H9 (cell line): Measurements from ENCODE around the gene DLG1. TPM values are rescaled to one million over a fixed set of nuclear protein-coding genes. Genes with fewer than 3 reads are reported as not detected.
"Not testable (repeated sequence)": the region's sequence is repeated elsewhere in the genome, so short reads cannot be mapped to it uniquely, and the experiment has no call there.

Source experiments
- DNase-seq: peaks from one replicate; pipeline ENCODE4 v3.0.0-alpha.2; 2017
- H2AFZ ChIP-seq: one replicate; pipeline ENCODE4 v1.6.1; 2013; ENCODE audit warnings: mild to moderate bottlenecking, low read length, control low read depth, moderate library complexity
- H2AK5ac ChIP-seq: 2 replicates; pipeline ENCODE4 v1.6.1; 2013; ENCODE audit warnings: low read length, control low read depth, mixed read lengths; ENCODE audit not compliant: insufficient read length
- H2BK120ac ChIP-seq: one replicate; pipeline ENCODE4 v1.6.1; 2013; ENCODE audit warnings: low read depth, mild to moderate bottlenecking, low read length, control low read depth, inconsistent platforms; ENCODE audit not compliant: poor library complexity, severe bottlenecking
- H2BK12ac ChIP-seq: 2 replicates; pipeline ENCODE4 v1.6.1; 2013; ENCODE audit warnings: low read length, control low read depth, mixed read lengths, low read depth; ENCODE audit not compliant: insufficient read length
- H2BK15ac ChIP-seq: 2 replicates; pipeline ENCODE4 v1.6.1; 2013; ENCODE audit warnings: low read depth, low read length, control low read depth
- H2BK20ac ChIP-seq: one replicate; pipeline ENCODE4 v1.6.1; 2013; ENCODE audit warnings: low read depth, mild to moderate bottlenecking, low read length, control low read depth, inconsistent platforms; ENCODE audit not compliant: poor library complexity, severe bottlenecking
- H2BK5ac ChIP-seq: 2 replicates; pipeline ENCODE4 v1.6.1; 2013; ENCODE audit warnings: low read length, control low read depth, mixed read lengths; ENCODE audit not compliant: insufficient read length
- H3K14ac ChIP-seq: 2 replicates; pipeline ENCODE4 v1.6.1; 2013; ENCODE audit warnings: low read length, control low read depth; ENCODE audit not compliant: insufficient read depth
- H3K18ac ChIP-seq: 2 replicates; pipeline ENCODE4 v1.6.1; 2013; ENCODE audit warnings: low read depth, mild to moderate bottlenecking, mixed read lengths, low read length, control low read depth; ENCODE audit not compliant: insufficient read length
- H3K23ac ChIP-seq: 2 replicates; pipeline ENCODE4 v1.6.1; 2013; ENCODE audit warnings: low read length, control low read depth, mixed read lengths, low read depth; ENCODE audit not compliant: insufficient read length
- H3K23me2 ChIP-seq: 2 replicates; pipeline ENCODE4 v1.6.1; 2013; ENCODE audit warnings: low read depth, mild to moderate bottlenecking, mixed read lengths, low read length, control low read depth; ENCODE audit not compliant: insufficient read length, poor library complexity, severe bottlenecking
- H3K27ac ChIP-seq: 2 replicates; pipeline ENCODE4 v1.5.1; 2013; ENCODE audit warnings: low read length, control low read depth, mixed read lengths, low read depth; ENCODE audit not compliant: insufficient read length
- H3K27me3 ChIP-seq: 2 replicates; pipeline ENCODE4 v1.6.1; 2013; ENCODE audit warnings: low read length, control low read depth, inconsistent platforms; ENCODE audit not compliant: insufficient read depth
- H3K4ac ChIP-seq: 2 replicates; pipeline ENCODE4 v1.6.1; 2013; ENCODE audit warnings: low read depth, mild to moderate bottlenecking, control low read depth, inconsistent platforms, low read length, moderate library complexity
- H3K4me1 ChIP-seq: 2 replicates; pipeline ENCODE4 v1.6.1; 2013; ENCODE audit warnings: low read length, control low read depth, inconsistent platforms; ENCODE audit not compliant: insufficient read depth
- H3K4me2 ChIP-seq: 2 replicates; pipeline ENCODE4 v1.6.1; 2013; ENCODE audit warnings: low read length, control low read depth, mixed read lengths; ENCODE audit not compliant: insufficient read length, insufficient read depth
- H3K56ac ChIP-seq: 2 replicates; pipeline ENCODE4 v1.6.1; 2013; ENCODE audit warnings: low read depth, mild to moderate bottlenecking, mixed read lengths, low read length, control low read depth; ENCODE audit not compliant: insufficient read length
- H3K79me1 ChIP-seq: 2 replicates; pipeline ENCODE4 v1.6.1; 2013; ENCODE audit warnings: low read depth, mild to moderate bottlenecking, moderate library complexity, low read length, control low read depth, inconsistent platforms; ENCODE audit not compliant: insufficient read depth, poor library complexity, severe bottlenecking
- H3K79me2 ChIP-seq: 2 replicates; pipeline ENCODE4 v1.6.1; 2013; ENCODE audit warnings: low read length, control low read depth, inconsistent platforms; ENCODE audit not compliant: insufficient read depth
- H3K9ac ChIP-seq: 2 replicates; pipeline ENCODE4 v1.6.1; 2013; ENCODE audit warnings: low read length, control low read depth, mixed read lengths; ENCODE audit not compliant: insufficient read length; ENCODE audit errors: extremely low read depth
- H3K9me3 ChIP-seq: one replicate; pipeline ENCODE4 v1.6.1; 2013; ENCODE audit warnings: low read depth, low read length, inconsistent platforms; ENCODE audit not compliant: control insufficient read depth
- H3T11ph ChIP-seq: one replicate; pipeline ENCODE4 v1.6.1; 2013; ENCODE audit warnings: mild to moderate bottlenecking, low read length, control low read depth, inconsistent platforms
- H4K20me1 ChIP-seq: one replicate; pipeline ENCODE4 v1.6.1; 2013; ENCODE audit not compliant: control insufficient read depth, insufficient read length, insufficient read depth
- H4K5ac ChIP-seq: 2 replicates; pipeline ENCODE4 v1.6.1; 2013; ENCODE audit warnings: low read depth, mild to moderate bottlenecking, mixed read lengths, low read length, control low read depth; ENCODE audit not compliant: insufficient read length
- H4K8ac ChIP-seq: replicated peaks from 2 replicates; pipeline ENCODE4 v1.6.1; 2013; ENCODE audit warnings: low read length, control low read depth, mixed read lengths, low read depth; ENCODE audit not compliant: insufficient read length
- H4K91ac ChIP-seq: 2 replicates; pipeline ENCODE4 v1.6.1; 2013; ENCODE audit warnings: low read depth, mild to moderate bottlenecking, moderate library complexity, mixed read lengths, low read length, control low read depth; ENCODE audit not compliant: insufficient read length
- H3K27ac Mint-ChIP-seq, 3 experiments: 2 replicates in 2 of 3; 3 replicates in 1 of 3; pipeline ENCODE4 v1.8.0; 2020 to 2021; ENCODE audit warnings: mixed read lengths in 3 of 3, mild to moderate bottlenecking in 1 of 3, moderate library complexity in 1 of 3
- H3K27me3 Mint-ChIP-seq: 2 replicates; pipeline ENCODE4 v1.8.0; 2021; ENCODE audit warnings: low read depth, mild to moderate bottlenecking, moderate library complexity, mixed read lengths
- H3K36me3 Mint-ChIP-seq, 3 experiments: 2 replicates in 2 of 3; 3 replicates in 1 of 3; pipeline ENCODE4 v1.8.0; 2020 to 2021; ENCODE audit warnings: low read depth in 3 of 3, mixed read lengths in 3 of 3; ENCODE audit not compliant: insufficient read depth in 1 of 3
- H3K4me1 Mint-ChIP-seq, 2 experiments: 2 replicates each; pipeline ENCODE4 v1.8.0; 2020; ENCODE audit warnings: mixed read lengths in 2 of 2
- H3K4me3 Mint-ChIP-seq, 2 experiments: 2 replicates in 1 of 2; 3 replicates in 1 of 2; pipeline ENCODE4 v1.8.0; 2020 to 2021; ENCODE audit warnings: mild to moderate bottlenecking in 2 of 2, mixed read lengths in 2 of 2, moderate library complexity in 1 of 2
- H3K9me3 Mint-ChIP-seq, 2 experiments: 2 replicates in 1 of 2; 3 replicates in 1 of 2; pipeline ENCODE4 v1.8.0; 2020; ENCODE audit warnings: mild to moderate bottlenecking in 2 of 2, mixed read lengths in 2 of 2, moderate library complexity in 1 of 2
- WGBS: extraction: QIAGEN DNeasy Blood & Tissue Kit; methylation state at CpG from one replicate; pipeline ENCODE4 v1.1.7; 2013; ENCODE audit warnings: missing lambda C conversion rate, low lambda C conversion rate, mixed read lengths; ENCODE audit not compliant: insufficient read length; ENCODE audit errors: extremely low coverage; 5-methylcytosine and 5-hydroxymethylcytosine counted together
- total RNA-seq: library from RNA; stranded (reverse); gene quantifications from 2 replicates; pipeline ENCODE4 v1.2.1, GENCODE V29; 2021
- TF ChIP-seq, protein P1 (sequence below): fragments of 200-600 bp; sonication (generic); conservative IDR thresholded peaks from 3 replicates; pipeline ENCODE4 v1.8.0; 2021; ENCODE audit warnings: antibody characterized with exemption, mild to moderate bottlenecking

DLG1 gene
- total RNA-seq, 1 experiment from 2014 or later = 84.1 TPM

GRCh38 chr3:197062446-197062845 is 236.0 kb downstream of the DLG1 start:
- DNase-seq = no peak
- H3K4ac ChIP-seq = no peak overlapping the region
- no CpG with 5 or more reads among the region's 4 CpGs for WGBS
- H3K23ac ChIP-seq = no peak overlapping the region
- no peak overlapping the region for H3K4me2 ChIP-seq
- no peaks in the 10 kb centered on the region for H3K23me2 ChIP-seq
- no peak overlapping the region for H3K56ac ChIP-seq
- Mint-ChIP-seq H3K4me1 (no peaks in the 10 kb centered on the region), H3K27me3 (no peaks in the 10 kb centered on the region), H3K4me3 (no peak overlapping the region), H3K9me3 (no peaks in the 10 kb centered on the region), H3K27ac (no peak overlapping the region), H3K36me3 (peaks cover 9 to 62% (median 54%) of the 10 kb centered on the region in 3 experiments)
- TF ChIP-seq, protein P1, sequence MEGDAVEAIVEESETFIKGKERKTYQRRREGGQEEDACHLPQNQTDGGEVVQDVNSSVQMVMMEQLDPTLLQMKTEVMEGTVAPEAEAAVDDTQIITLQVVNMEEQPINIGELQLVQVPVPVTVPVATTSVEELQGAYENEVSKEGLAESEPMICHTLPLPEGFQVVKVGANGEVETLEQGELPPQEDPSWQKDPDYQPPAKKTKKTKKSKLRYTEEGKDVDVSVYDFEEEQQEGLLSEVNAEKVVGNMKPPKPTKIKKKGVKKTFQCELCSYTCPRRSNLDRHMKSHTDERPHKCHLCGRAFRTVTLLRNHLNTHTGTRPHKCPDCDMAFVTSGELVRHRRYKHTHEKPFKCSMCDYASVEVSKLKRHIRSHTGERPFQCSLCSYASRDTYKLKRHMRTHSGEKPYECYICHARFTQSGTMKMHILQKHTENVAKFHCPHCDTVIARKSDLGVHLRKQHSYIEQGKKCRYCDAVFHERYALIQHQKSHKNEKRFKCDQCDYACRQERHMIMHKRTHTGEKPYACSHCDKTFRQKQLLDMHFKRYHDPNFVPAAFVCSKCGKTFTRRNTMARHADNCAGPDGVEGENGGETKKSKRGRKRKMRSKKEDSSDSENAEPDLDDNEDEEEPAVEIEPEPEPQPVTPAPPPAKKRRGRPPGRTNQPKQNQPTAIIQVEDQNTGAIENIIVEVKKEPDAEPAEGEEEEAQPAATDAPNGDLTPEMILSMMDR = no peak
- H3K9me3 ChIP-seq = no peaks in the 10 kb centered on the region
- no peak overlapping the region for H2BK15ac ChIP-seq
- no peak overlapping the region for H3K27ac ChIP-seq
- H2AFZ ChIP-seq = no peak overlapping the region
- no peak overlapping the region for H2BK120ac ChIP-seq
- H4K5ac ChIP-seq = no peak overlapping the region
- no peak overlapping the region for H2BK12ac ChIP-seq
- no peak overlapping the region for H3K14ac ChIP-seq
- H3K9ac ChIP-seq = no peak overlapping the region
- no peaks in the 10 kb centered on the region for H4K20me1 ChIP-seq
- H2AK5ac ChIP-seq = no peak overlapping the region
- H3K79me1 ChIP-seq = no peaks in the 10 kb centered on the region
- no peak overlapping the region for H3T11ph ChIP-seq
- no peaks in the 10 kb centered on the region for H3K4me1 ChIP-seq
- H3K79me2 ChIP-seq = no peaks in the 10 kb centered on the region
- no peak overlapping the region for H2BK5ac ChIP-seq
- no peaks in the 10 kb centered on the region for H3K27me3 ChIP-seq
- no peak overlapping the region for H4K8ac ChIP-seq
- H2BK20ac ChIP-seq = no peak overlapping the region
- H4K91ac ChIP-seq = no peak overlapping the region
- no peak overlapping the region for H3K18ac ChIP-seq

DNA sequence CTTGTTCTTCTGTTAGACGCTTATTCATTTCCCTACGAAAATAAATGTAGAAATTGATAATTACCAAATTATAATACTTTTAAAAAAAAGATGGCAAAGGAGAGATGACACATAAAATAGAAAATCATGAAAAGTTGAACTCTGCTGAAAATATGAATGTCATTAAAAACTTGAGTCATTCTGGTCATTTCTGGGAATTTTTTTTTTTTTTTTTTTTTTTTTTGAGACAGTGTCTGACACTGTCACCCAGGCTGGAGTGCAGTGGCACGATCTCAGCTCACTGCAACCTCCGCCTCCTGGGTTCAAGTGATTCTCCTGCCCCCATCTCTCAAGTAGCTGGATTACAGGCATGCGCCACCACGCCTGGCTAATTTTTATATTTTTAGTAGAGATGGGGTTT is 246.8 kb downstream of the DLG1 start:
- not testable (repeated sequence) for H2BK5ac ChIP-seq, H4K91ac ChIP-seq, H3T11ph ChIP-seq, H2AK5ac ChIP-seq, H3K23ac ChIP-seq, H3K14ac ChIP-seq, H3K79me1 ChIP-seq, H3K27me3 Mint-ChIP-seq, DNase-seq, H3K4me1 Mint-ChIP-seq, H3K9me3 ChIP-seq, H3K9ac ChIP-seq, H3K56ac ChIP-seq, H2BK20ac ChIP-seq, H3K27me3 ChIP-seq, H2BK12ac ChIP-seq, H2AFZ ChIP-seq, H3K4ac ChIP-seq, H3K9me3 Mint-ChIP-seq, H4K8ac ChIP-seq, H4K20me1 ChIP-seq, H4K5ac ChIP-seq, H3K27ac Mint-ChIP-seq, H3K18ac ChIP-seq, H3K4me1 ChIP-seq, H2BK120ac ChIP-seq, H3K23me2 ChIP-seq, H3K4me2 ChIP-seq, H3K4me3 Mint-ChIP-seq, H3K27ac ChIP-seq, H3K79me2 ChIP-seq, H2BK15ac ChIP-seq
- WGBS = no CpG with 5 or more reads among the region's 6 CpGs
- H3K36me3 Mint-ChIP-seq = peaks cover 10 to 51% (median 41%) of the 10 kb centered on the region in 3 experiments; a peak in 6 of 7 replicates
